GM13976 (cell line): Measurements from ENCODE around the gene PRKCH.

Experiments
- DNase-seq: peaks from one replicate; pipeline ENCODE4 v3.0.0; 2012; ENCODE audit warnings: low spot score
- in situ Hi-C: fragments of 300-500 bp; cut with MboI; formaldehyde crosslinking; loops from one replicate; pipeline ENCODE4 v1.12.0; 2022; ENCODE audit warnings: low sequenced_read_pairs, mixed read lengths, inconsistent platforms; ENCODE audit not compliant: unreplicated experiment
- TF ChIP-seq, protein P1 (sequence below): IDR thresholded peaks from 2 replicates; pipeline ENCODE4 v1.5.1; 2012; ENCODE audit warnings: borderline replicate concordance, mild to moderate bottlenecking; ENCODE audit not compliant: insufficient read depth; ENCODE audit errors: extremely low read depth, missing control alignments, control extremely low read depth

PRKCH gene

DNA sequence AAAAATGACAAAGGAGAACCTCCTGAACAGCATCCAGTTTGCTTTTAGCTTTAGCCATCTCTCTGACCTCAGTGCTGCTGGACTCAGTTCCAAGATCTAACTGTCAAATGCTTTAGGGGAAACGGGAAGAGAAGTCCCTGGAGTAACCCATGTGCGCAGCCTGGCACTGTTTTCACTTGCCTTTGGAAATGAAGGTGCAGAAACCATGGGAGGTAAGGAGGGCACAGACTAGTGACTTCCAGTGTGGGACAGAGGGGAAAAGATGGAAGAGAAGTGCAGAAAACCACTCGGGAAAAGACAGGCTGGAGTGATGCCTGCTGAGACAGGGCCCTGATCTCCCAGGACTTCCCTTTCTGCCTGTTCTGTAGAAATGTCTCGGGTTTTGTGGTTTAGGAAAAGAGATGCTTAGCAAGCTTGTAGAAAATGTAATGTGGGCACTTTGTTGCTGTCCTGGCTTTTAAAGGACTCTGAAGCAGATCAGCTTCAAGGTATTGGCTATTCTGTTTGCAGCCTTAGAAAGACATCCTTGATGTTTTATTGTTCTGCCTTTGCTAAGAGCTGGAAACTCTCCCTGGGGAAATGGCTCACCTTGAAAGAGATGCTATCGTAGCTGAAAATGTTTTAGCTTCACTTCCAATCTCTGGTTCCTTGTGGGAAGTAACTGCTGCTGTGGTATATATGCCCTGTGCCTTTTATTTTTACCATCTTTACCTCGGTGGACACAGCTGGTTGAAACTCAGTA, 249.3 kb downstream of the PRKCH start:
- in situ Hi-C loops: no loop called here
- DNase-seq: no peak

DNA sequence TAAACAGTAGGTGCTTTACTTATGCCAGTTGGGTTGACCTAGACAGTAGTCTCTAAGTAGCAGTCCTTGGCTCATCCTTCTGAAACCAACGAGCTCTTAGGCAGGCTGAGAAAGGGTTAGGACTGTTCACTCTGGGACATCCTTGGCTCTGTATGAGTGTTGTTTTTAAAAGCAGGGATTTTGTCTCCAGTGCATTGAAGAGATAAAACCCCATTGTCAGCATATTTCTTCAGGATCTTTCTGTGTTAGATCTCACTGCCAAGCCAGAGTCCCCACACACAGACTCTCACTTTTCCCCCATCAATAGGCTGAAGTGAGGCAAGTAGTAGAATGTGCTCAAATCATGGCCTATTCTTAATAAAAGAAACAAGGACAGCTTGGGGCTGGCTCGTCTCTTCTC, 250.5 kb downstream of the PRKCH start:
- DNase-seq: no peak
- in situ Hi-C loops: no loop called here
- TF ChIP-seq, protein P1, sequence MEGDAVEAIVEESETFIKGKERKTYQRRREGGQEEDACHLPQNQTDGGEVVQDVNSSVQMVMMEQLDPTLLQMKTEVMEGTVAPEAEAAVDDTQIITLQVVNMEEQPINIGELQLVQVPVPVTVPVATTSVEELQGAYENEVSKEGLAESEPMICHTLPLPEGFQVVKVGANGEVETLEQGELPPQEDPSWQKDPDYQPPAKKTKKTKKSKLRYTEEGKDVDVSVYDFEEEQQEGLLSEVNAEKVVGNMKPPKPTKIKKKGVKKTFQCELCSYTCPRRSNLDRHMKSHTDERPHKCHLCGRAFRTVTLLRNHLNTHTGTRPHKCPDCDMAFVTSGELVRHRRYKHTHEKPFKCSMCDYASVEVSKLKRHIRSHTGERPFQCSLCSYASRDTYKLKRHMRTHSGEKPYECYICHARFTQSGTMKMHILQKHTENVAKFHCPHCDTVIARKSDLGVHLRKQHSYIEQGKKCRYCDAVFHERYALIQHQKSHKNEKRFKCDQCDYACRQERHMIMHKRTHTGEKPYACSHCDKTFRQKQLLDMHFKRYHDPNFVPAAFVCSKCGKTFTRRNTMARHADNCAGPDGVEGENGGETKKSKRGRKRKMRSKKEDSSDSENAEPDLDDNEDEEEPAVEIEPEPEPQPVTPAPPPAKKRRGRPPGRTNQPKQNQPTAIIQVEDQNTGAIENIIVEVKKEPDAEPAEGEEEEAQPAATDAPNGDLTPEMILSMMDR: no peak

More for the DNA sequence above, 249.3 kb downstream of the PRKCH start:
- TF ChIP-seq, protein P1: no peak

DNA sequence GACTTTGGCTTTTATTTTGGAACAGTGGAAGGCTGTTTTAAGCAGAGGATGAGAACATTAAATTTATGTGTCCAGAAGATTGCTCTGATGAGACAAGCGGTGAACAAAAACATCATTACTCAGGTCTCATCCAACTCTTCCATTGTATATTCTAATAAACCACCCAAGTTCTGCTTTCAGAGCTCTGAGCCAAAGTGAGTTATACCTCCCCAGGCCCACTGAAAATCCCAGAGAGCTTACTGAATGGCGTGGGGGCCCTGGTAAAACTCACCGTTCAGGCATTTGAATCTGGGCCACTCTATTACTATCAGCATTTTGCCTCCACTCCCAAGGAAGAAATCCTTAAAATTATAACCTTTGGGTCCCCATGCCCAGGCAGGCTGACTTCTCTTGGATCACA, 251.9 kb downstream of the PRKCH start:
- in situ Hi-C loops: no loop called here
- DNase-seq: no peak
- TF ChIP-seq, protein P1: no peak

DNA sequence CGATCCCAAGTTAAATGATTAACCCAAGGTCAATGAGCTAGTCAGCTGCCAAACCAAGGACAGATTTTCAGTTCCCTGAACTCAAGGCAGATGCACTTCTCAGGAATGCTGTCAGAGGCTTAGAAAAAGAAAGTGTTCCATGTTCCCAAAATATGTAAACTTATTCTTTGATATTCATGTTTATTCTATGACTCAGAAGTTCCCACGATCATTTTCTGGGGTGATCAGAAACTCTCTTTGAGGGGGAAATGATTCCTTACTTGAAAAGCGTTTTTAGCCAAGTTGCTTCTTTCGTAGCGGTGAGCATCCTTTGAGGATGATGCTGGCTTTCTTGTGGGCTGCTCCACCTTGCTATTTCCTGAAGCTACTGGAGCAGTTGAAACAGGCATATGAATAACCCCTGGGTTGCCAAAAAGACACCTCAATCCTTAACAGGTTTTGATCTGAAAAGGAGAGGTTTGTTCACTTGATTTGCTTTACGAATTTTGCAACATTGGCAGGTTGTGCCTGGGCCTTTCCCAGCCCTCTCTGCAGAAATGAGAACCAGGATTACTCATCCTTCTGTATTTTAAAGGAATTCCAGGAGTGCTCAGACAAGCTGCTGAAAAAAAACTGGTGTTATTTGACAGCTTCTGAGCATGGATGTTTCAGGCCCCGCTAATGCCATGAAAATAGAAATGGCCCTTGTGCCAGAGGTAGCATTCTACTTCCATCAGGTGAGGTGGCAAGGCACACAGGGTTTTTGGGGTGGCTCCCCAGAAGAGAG, 252.6 kb downstream of the PRKCH start:
- DNase-seq: no peak
- in situ Hi-C loops: no loop called here
- TF ChIP-seq, protein P1: no peak

DNA sequence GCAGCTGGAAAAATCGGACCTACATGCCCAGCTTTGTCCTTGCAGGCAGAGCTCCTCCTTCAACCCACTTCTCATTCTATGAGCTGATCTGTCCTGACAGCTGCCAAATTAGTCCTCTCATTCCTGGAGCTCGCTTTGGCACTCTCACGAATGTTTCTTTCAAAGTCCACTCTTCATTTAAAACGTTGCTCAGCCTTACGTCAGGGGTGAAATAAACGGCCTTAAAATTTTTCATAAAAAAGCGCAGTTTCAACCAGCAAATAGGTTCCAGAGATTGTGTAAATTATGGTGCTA, 253.1 kb downstream of the PRKCH start:
- TF ChIP-seq, protein P1: no peak
- in situ Hi-C loops: no loop called here
- DNase-seq: no peak

DNA sequence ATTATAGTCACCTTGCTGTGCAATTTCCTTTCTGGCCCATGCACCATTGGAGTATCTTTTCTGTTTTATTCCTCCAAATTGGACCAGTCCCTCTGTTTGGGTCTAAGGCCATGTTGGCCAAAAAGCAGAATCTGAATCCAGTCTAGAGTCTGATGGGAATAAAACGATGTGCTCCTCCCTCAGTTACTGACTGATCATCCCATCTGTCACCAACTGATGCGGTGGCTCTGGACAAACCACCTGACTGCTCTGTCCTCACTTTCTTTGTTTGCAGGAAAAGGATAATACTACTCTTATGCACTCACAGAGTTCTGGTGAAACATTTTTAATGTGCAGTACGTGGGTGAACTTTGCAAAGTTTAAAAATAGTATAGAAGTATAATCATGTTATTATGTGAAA, 253.7 kb downstream of the PRKCH start:
- in situ Hi-C loops: no loop called here
- TF ChIP-seq, protein P1: no peak
- no peak for DNase-seq
